KMS-11 (cell line): Measurements from ENCODE around the gene ADGRL1.

ENCODE experiments used
- H2AFZ ChIP-seq: fragments of 200-600 bp; sonication (generic); 2 replicates; pipeline ENCODE4 v1.6.1; 2016; ENCODE audit warnings: antibody characterized with exemption, mixed run types, low read depth
- H3K27ac ChIP-seq: fragments of 200-600 bp; sonication (generic); 2 replicates; pipeline ENCODE4 v1.6.1; 2016; ENCODE audit warnings: mild to moderate bottlenecking, mixed run types
- H3K27me3 ChIP-seq: fragments of 200-600 bp; sonication (generic); 2 replicates; pipeline ENCODE4 v1.6.1; 2017; ENCODE audit warnings: mild to moderate bottlenecking, low read depth, mixed run types, moderate library complexity; ENCODE audit not compliant: insufficient read depth
- H3K36me3 ChIP-seq: fragments of 200-600 bp; sonication (generic); 2 replicates; pipeline ENCODE4 v1.6.1; 2017; ENCODE audit warnings: mild to moderate bottlenecking, mixed run types; ENCODE audit not compliant: insufficient read depth
- H3K4me1 ChIP-seq: fragments of 200-600 bp; sonication (generic); 2 replicates; pipeline ENCODE4 v1.6.1; 2016; ENCODE audit warnings: mild to moderate bottlenecking, low read depth, mixed run types; ENCODE audit not compliant: poor library complexity, severe bottlenecking
- H3K4me2 ChIP-seq: fragments of 200-600 bp; sonication (generic); 2 replicates; pipeline ENCODE4 v1.7.0; 2016; ENCODE audit warnings: mild to moderate bottlenecking, mixed run types
- H3K4me3 ChIP-seq: fragments of 200-600 bp; sonication (generic); IDR thresholded peaks from 2 replicates; pipeline ENCODE4 v1.6.1; 2017; ENCODE audit warnings: low read depth, low read length, mixed read lengths; ENCODE audit not compliant: insufficient read depth
- H3K79me2 ChIP-seq: fragments of 200-600 bp; sonication (generic); 2 replicates; pipeline ENCODE4 v1.6.1; 2016; ENCODE audit warnings: low read depth, mixed run types; ENCODE audit not compliant: insufficient read depth
- H3K9ac ChIP-seq: fragments of 200-600 bp; sonication (generic); 2 replicates; pipeline ENCODE4 v1.6.1; 2016; ENCODE audit warnings: mild to moderate bottlenecking, mixed run types
- H4K20me1 ChIP-seq: fragments of 200-600 bp; sonication (generic); 2 replicates; pipeline ENCODE4 v1.6.1; 2016; ENCODE audit warnings: mild to moderate bottlenecking, mixed run types; ENCODE audit not compliant: insufficient read depth
- CTCF ChIP-seq: fragments of 200-600 bp; sonication (generic); conservative IDR thresholded peaks from 2 replicates; pipeline ENCODE4 v1.6.1; 2017; ENCODE audit warnings: low read depth, mild to moderate bottlenecking, antibody characterized with exemption, low read length, moderate library complexity, mixed read lengths

Gene ADGRL1

GRCh38 chr19:14158276-14159023 is 47.5 kb downstream of the ADGRL1 start:
- H4K20me1 ChIP-seq: no peaks in the 10 kb centered on the region
- H2AFZ ChIP-seq: no peak overlapping the region
- H3K79me2 ChIP-seq: no peaks in the 10 kb centered on the region
- H3K27ac ChIP-seq: no peak overlapping the region
- TF ChIP-seq CTCF: no peak
- no peaks in the 10 kb centered on the region for H3K4me1 ChIP-seq
- H3K27me3 ChIP-seq: no peaks in the 10 kb centered on the region
- no peak overlapping the region for H3K4me3 ChIP-seq
- no peak overlapping the region for H3K4me2 ChIP-seq
- no peak overlapping the region for H3K9ac ChIP-seq
- no peaks in the 10 kb centered on the region for H3K36me3 ChIP-seq

- Histone ChIP-seq H3K4me1 (no peaks in the 10 kb centered on the region), H3K27ac (no peak overlapping the region), H3K4me3 (no peak overlapping the region), H3K79me2 (no peaks in the 10 kb centered on the region), H3K4me2 (no peak overlapping the region), H4K20me1 (no peaks in the 10 kb centered on the region), H3K9ac (no peak overlapping the region), H3K36me3 (no peaks in the 10 kb centered on the region), H2AFZ (no peak overlapping the region), H3K27me3 (no peaks in the 10 kb centered on the region)
- TF ChIP-seq CTCF: no peak
These were observed 48.8 kb downstream of the ADGRL1 start for GRCh38 chr19:14156971-14157717.

- H3K27ac ChIP-seq: no peak overlapping the region
- no peak overlapping the region for H3K9ac ChIP-seq
- no peak overlapping the region for H3K4me2 ChIP-seq
- H3K27me3 ChIP-seq: no peaks in the 10 kb centered on the region
- H3K36me3 ChIP-seq: no peaks in the 10 kb centered on the region
- no peaks in the 10 kb centered on the region for H3K79me2 ChIP-seq
- H2AFZ ChIP-seq: no peak overlapping the region
- H4K20me1 ChIP-seq: no peaks in the 10 kb centered on the region
- no peaks in the 10 kb centered on the region for H3K4me1 ChIP-seq
- TF ChIP-seq CTCF: no peak
- H3K4me3 ChIP-seq: no peak overlapping the region
These were observed 49.8 kb downstream of the ADGRL1 start for GRCh38 chr19:14156122-14156521.

GRCh38 chr19:14155371-14155770 is 50.6 kb downstream of the ADGRL1 start:
- Histone ChIP-seq H3K27ac (no peak overlapping the region), H3K9ac (no peak overlapping the region), H3K4me2 (no peak overlapping the region), H3K79me2 (no peaks in the 10 kb centered on the region), H2AFZ (no peak overlapping the region), H3K36me3 (no peaks in the 10 kb centered on the region), H4K20me1 (no peaks in the 10 kb centered on the region), H3K27me3 (no peaks in the 10 kb centered on the region), H3K4me1 (no peaks in the 10 kb centered on the region), H3K4me3 (no peak overlapping the region)
- no peak for TF ChIP-seq CTCF
